RWPE1 (cell line): ENCODE data around the gene SMAP2.

Experiments used
- CTCF ChIA-PET: fragments of 350-600 bp; sonication (Branson Sonifier 250); formaldehyde crosslinking; extraction: SDS; loops from one replicate; lab custom pipeline; 2021; lab: Yijun Ruan, JAX
- POLR2A ChIA-PET: fragments of 400-600 bp; formaldehyde crosslinking; extraction: SDS; loops from one replicate; lab custom pipeline; 2020; ENCODE audit warnings: antibody characterized with exemption; ENCODE audit not compliant: low non-redundant PET; lab: Yijun Ruan, JAX
- DNase-seq: peaks from one replicate; pipeline ENCODE4 v3.0.0; 2012; ENCODE audit warnings: low spot score
- H3K27ac ChIP-seq: fragments of 450-650 bp; 2 replicates; pipeline ENCODE4 v1.5.1; 2017
- TF ChIP-seq, protein P1 (sequence below): fragments of 450-650 bp; conservative IDR thresholded peaks from 2 replicates; pipeline ENCODE4 v1.5.1; 2017; ENCODE audit warnings: low read depth, mild to moderate bottlenecking

SMAP2 gene

DNA sequence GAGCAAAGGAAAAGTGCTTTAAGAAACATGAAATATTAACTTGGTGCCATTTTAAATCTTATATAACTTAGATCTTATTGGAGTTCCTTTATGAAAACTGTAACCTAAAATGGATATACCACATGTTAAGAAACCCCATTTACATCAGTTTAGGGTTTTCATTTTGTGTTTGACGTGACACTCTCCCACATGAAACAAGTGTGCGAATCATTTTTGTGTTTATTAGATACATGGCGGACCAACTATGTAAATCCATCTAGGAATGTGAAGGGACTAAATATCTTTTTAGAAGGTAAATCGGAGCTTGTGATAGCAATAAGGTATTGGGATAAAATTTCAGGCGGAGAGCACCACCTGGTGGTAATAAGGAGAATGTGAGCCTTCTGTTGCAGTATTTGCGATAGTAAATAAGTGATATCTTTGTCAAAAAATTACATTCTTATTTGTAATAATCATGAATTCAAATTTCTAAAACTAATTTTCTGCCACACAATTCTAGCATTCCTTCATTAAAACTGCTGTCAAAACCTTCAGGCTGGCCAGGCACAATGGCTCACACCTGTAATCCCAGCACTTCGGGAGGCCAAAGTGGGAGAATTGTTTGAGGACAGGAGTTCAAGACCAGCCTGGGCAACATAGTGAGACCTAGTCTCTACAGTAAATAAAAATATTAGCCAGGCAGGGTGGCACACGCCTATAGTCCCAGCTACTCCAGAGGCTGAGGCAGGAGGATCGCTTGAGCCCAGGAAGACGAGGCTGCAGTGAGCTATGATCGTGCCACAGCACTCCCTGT, 31.3 kb downstream of the SMAP2 start:
- ChIA-PET POLR2A (no interaction called here), CTCF (interaction anchor here (0.6 to 3.7 kb wide), 12 partner anchors 11 to 321 kb away, joined by 3 to 21 read pairs (median 4); no protein-coding TSS in a partner anchor)
- no peak overlapping the region for H3K27ac ChIP-seq
- peak; percentile 38 for DNase-seq
- TF ChIP-seq, protein P1, sequence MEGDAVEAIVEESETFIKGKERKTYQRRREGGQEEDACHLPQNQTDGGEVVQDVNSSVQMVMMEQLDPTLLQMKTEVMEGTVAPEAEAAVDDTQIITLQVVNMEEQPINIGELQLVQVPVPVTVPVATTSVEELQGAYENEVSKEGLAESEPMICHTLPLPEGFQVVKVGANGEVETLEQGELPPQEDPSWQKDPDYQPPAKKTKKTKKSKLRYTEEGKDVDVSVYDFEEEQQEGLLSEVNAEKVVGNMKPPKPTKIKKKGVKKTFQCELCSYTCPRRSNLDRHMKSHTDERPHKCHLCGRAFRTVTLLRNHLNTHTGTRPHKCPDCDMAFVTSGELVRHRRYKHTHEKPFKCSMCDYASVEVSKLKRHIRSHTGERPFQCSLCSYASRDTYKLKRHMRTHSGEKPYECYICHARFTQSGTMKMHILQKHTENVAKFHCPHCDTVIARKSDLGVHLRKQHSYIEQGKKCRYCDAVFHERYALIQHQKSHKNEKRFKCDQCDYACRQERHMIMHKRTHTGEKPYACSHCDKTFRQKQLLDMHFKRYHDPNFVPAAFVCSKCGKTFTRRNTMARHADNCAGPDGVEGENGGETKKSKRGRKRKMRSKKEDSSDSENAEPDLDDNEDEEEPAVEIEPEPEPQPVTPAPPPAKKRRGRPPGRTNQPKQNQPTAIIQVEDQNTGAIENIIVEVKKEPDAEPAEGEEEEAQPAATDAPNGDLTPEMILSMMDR: peak; percentile 87

DNA sequence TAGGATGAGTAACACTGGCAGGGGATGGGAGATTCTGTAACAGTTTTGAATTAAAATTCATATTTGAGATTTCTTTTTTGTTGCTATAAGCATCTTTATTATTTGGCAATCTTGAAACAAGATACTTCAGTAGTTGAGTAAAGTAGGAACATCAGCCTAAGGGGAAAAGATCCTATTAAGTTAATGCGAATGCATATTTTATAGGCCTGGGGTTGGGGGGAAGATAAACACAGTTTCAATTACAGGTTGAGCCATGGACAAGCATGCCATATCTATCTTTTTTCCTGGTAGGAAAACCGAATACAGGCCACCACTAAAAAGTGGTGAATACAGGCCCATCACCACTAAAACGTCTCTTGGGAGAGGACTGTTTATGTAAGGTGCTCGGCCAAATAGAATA, 32.3 kb downstream of the SMAP2 start:
- POLR2A ChIA-PET: no interaction called here

DNA sequence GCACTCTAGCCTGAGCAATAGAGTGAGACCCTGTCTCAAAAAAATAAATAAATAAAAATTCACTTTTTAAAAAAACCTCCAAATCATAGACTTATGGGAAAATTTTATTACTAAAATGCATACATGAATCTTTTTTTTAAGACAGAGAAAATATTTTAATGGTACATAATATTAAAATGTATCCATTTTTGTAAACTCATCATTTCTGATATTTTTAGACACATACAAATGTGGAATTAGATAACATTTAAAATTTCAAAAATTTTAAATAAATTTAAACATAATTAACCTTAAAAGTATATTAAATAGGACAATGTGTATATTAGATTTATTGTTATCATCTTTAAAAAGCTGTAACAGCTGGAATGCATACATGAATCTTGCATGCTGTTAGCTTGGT, 33.9 kb downstream of the SMAP2 start:
- no peak overlapping the region for H3K27ac ChIP-seq
- no peak for DNase-seq
- TF ChIP-seq, protein P1: no peak
- CTCF ChIA-PET: interaction anchor here (0.6 to 1.1 kb wide), 2 partner anchors 29 to 258 kb away, joined by 3 to 4 read pairs; no protein-coding TSS in a partner anchor
- POLR2A ChIA-PET: no interaction called here

More for the DNA sequence above, 32.3 kb downstream of the SMAP2 start:
- CTCF ChIA-PET: interaction anchor here (0.7 to 3.7 kb wide), 4 partner anchors 67 to 262 kb away, joined by 3 to 21 read pairs (median 4); no protein-coding TSS in a partner anchor
- TF ChIP-seq, protein P1: no peak
- DNase-seq: no peak
- H3K27ac ChIP-seq: no peak overlapping the region

DNA sequence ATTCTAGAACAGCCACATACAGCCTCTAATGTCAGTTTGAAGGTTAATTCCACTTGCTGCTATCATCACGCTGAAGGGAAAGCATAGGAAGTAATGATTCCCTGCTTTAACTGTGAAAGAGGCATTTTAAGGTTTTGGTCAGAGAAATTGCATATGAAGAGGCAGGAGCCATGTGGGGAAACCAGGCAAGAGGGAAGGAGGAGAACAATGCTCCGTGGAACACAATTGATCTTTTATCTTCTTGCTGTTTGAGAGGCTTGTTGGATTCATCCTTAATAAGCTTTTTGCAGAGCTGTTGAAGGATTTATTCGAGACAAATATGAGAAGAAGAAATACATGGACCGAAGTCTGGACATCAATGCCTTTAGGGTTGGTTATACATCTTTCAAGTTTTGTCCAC, 35.9 kb downstream of the SMAP2 start:
- no peak for DNase-seq
- TF ChIP-seq, protein P1: no peak
- ChIA-PET CTCF (no interaction called here), POLR2A (no interaction called here)
- no peak overlapping the region for H3K27ac ChIP-seq

DNA sequence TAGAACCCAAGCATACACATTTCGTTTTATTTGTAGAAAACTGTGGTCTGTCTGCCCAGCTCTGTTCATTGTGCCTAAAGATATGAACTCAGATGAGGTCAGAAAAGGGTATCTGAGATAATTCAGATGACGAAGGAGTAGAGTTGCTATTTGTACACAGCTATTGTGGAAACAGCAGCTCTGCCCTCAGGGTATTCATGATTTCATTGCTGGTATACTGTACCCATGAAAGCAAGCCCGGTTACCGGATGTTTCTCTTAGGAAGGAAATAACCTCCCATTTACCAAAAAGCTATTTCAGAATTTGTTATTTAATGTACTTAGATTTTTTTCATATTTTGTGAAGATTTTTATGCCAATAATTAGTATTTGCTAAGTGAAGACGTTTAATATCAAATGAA, 37.8 kb downstream of the SMAP2 start:
- TF ChIP-seq, protein P1: no peak
- ChIA-PET CTCF (interaction anchor here (1.6 kb wide), 1 partner anchor 73 kb away, joined by 7 read pairs; no protein-coding TSS in a partner anchor), POLR2A (no interaction called here)
- DNase-seq: peak; percentile 63
- no peak overlapping the region for H3K27ac ChIP-seq

DNA sequence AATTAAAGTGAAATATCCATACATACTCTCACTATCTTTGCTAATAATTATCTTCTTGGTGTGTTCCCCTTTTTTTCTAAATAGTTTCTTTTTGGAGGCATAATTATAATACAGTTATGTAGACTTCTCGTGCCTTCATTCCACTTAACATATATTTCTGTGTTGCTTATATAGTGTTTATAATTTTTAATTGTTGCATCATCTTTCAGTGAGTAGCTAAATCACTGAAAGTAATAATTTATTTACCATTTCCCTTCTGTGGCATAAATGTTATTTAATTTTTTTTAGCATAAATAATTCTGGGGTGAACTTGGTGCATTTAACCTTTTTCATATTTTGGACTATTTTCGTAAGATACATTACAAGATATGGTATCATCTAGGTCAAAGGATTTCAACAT, 38.3 kb downstream of the SMAP2 start:
- no peak overlapping the region for H3K27ac ChIP-seq
- POLR2A ChIA-PET: no interaction called here
- CTCF ChIA-PET: interaction anchor here (1.6 kb wide), 1 partner anchor 73 kb away, joined by 7 read pairs; no protein-coding TSS in a partner anchor
- no peak for DNase-seq
- TF ChIP-seq, protein P1: no peak
